Activated naive CD4-positive, alpha-beta T cell (primary cell): ENCODE results near the gene XRRA1.
"Not testable (repeated sequence)": the region's sequence is repeated elsewhere in the genome, so short reads cannot be mapped to it uniquely, and the experiment has no call there.

Source experiments
- DNase-seq, 4 experiments: peaks; one replicate each; lab custom pipeline; 2025; lab: John Stamatoyannopoulos, UW

XRRA1 gene

GRCh38 chr11:74825596-74825995 lies 123.3 kb downstream of the XRRA1 start:
- not testable (repeated sequence) for DNase-seq

GRCh38 chr11:74824285-74824982 lies 124.5 kb downstream of the XRRA1 start:
- no peak for DNase-seq

- no peak for DNase-seq
Observed at GRCh38 chr11:74822170-74822569, 126.7 kb downstream of the XRRA1 start.

GRCh38 chr11:74820763-74821162 lies 128.1 kb downstream of the XRRA1 start:
- DNase-seq, result no peak

GRCh38 chr11:74819400-74819799 lies 129.5 kb downstream of the XRRA1 start:
- DNase-seq, result no peak

GRCh38 chr11:74818283-74818946 lies 130.5 kb downstream of the XRRA1 start:
- DNase-seq, result no peak

- no peak for DNase-seq
Observed at GRCh38 chr11:74816664-74817063, 132.2 kb downstream of the XRRA1 start.

GRCh38 chr11:74815966-74816365 lies 132.9 kb downstream of the XRRA1 start:
- DNase-seq, result no peak

- DNase-seq, result no peak
Observed at GRCh38 chr11:74809801-74810200, 139.1 kb downstream of the XRRA1 start.

- no peak for DNase-seq
Observed at GRCh38 chr11:74806267-74806666, 142.6 kb downstream of the XRRA1 start.

GRCh38 chr11:74791333-74792100 lies 157.4 kb downstream of the XRRA1 start:
- no peak for DNase-seq
